ENCODE measurements around the gene GDPD5. TPM values are rescaled to one million over a fixed set of nuclear protein-coding genes. Genes with fewer than 3 reads are reported as not detected.

The GDPD5 gene
- total RNA-seq, 2 donors from 2014 or later: 3.0 to 8.6 TPM

GRCh38 chr11:75510723-75511019 is 15.1 kb downstream of the GDPD5 start:
- no peak overlapping the region for H3K27ac Mint-ChIP-seq

GRCh38 chr11:75510004-75510722 is 15.6 kb downstream of the GDPD5 start:
- Histone ChIP-seq H3K36me3 (ENCODE audit: control insufficient read depth, insufficient read depth, low read length) (no peaks in the 10 kb centered on the region), H3K4me3 (ENCODE audit: low read length) (no peak overlapping the region), H3K27me3 (ENCODE audit: control insufficient read depth, insufficient read depth, low read length, poor library complexity, severe bottlenecking) (no peaks in the 10 kb centered on the region), H3K4me1 (ENCODE audit: control insufficient read depth, insufficient read depth, low read length) (no peaks in the 10 kb centered on the region), H3K9ac (ENCODE audit: extremely low read depth, low read length, poor library complexity, severe bottlenecking) (no peak overlapping the region), H3K9me3 (ENCODE audit: control insufficient read depth, low read length) (no peaks in the 10 kb centered on the region), H3K27ac (ENCODE audit: low read depth, low read length) (no peak overlapping the region)
- DNase-seq: no peak
- Mint-ChIP-seq H3K4me1 (peaks cover 2% of the 10 kb centered on the region), H3K27me3 (ENCODE audit: insufficient read depth) (no peaks in the 10 kb centered on the region), H3K4me3 (no peak overlapping the region), H3K36me3 (ENCODE audit: low read depth) (no peaks in the 10 kb centered on the region), H3K27ac (no peak overlapping the region), H3K9me3 (no peaks in the 10 kb centered on the region)
- WGBS, 2 experiments (ENCODE audit: insufficient coverage in 1 of 2, insufficient read length in 1 of 2): 83% methylated on average over 3 to 9 of the region's 9 CpGs
- TF ChIP-seq CTCF (conservative IDR thresholded peaks at IDR 0.05): no peak

More at GRCh38 chr11:75510723-75511019, 15.1 kb downstream of the GDPD5 start:
- Histone ChIP-seq H3K36me3 (ENCODE audit: control insufficient read depth, insufficient read depth, low read length) (no peaks in the 10 kb centered on the region), H3K9ac (ENCODE audit: extremely low read depth, low read length, poor library complexity, severe bottlenecking) (no peak overlapping the region), H3K27me3 (ENCODE audit: control insufficient read depth, insufficient read depth, low read length, poor library complexity, severe bottlenecking) (no peaks in the 10 kb centered on the region), H3K27ac (ENCODE audit: low read depth, low read length) (no peak overlapping the region), H3K4me1 (ENCODE audit: control insufficient read depth, insufficient read depth, low read length) (no peaks in the 10 kb centered on the region), H3K9me3 (ENCODE audit: control insufficient read depth, low read length) (no peaks in the 10 kb centered on the region), H3K4me3 (ENCODE audit: low read length) (no peak overlapping the region)
- H3K9me3 Mint-ChIP-seq: no peaks in the 10 kb centered on the region
- DNase-seq: no peak
- no peaks in the 10 kb centered on the region for H3K27me3 Mint-ChIP-seq (ENCODE audit: insufficient read depth)
- WGBS, 2 experiments (ENCODE audit: insufficient coverage in 1 of 2, insufficient read length in 1 of 2): 80% methylated on average over 1 to 5 of the region's 5 CpGs
- H3K4me1 Mint-ChIP-seq: peaks cover 2% of the 10 kb centered on the region
- no peak for TF ChIP-seq CTCF (conservative IDR thresholded peaks at IDR 0.05)
- H3K4me3 Mint-ChIP-seq: no peak overlapping the region
- H3K36me3 Mint-ChIP-seq (ENCODE audit: low read depth): no peaks in the 10 kb centered on the region

- H3K4me3 ChIP-seq (ENCODE audit: low read length): no peak overlapping the region
- no peaks in the 10 kb centered on the region for H3K36me3 ChIP-seq (ENCODE audit: control insufficient read depth, insufficient read depth, low read length)
- H3K9me3 ChIP-seq (ENCODE audit: control insufficient read depth, low read length): no peaks in the 10 kb centered on the region
- peaks cover 2% of the 10 kb centered on the region for H3K4me1 Mint-ChIP-seq
- H3K36me3 Mint-ChIP-seq (ENCODE audit: low read depth): no peaks in the 10 kb centered on the region
- H3K27ac Mint-ChIP-seq: no peak overlapping the region
- 82 to 94% methylated on average over 3 to 5 of the region's 5 CpGs for WGBS, 2 experiments (ENCODE audit: insufficient coverage in 1 of 2, insufficient read length in 1 of 2)
- TF ChIP-seq CTCF (conservative IDR thresholded peaks at IDR 0.05): no peak
- no peak overlapping the region for H3K4me3 Mint-ChIP-seq
- H3K27me3 Mint-ChIP-seq (ENCODE audit: insufficient read depth): no peaks in the 10 kb centered on the region
- no peaks in the 10 kb centered on the region for H3K27me3 ChIP-seq (ENCODE audit: control insufficient read depth, insufficient read depth, low read length, poor library complexity, severe bottlenecking)
- H3K4me1 ChIP-seq (ENCODE audit: control insufficient read depth, insufficient read depth, low read length): no peaks in the 10 kb centered on the region
- no peaks in the 10 kb centered on the region for H3K9me3 Mint-ChIP-seq
- DNase-seq: no peak
- H3K27ac ChIP-seq (ENCODE audit: low read depth, low read length): no peak overlapping the region
- no peak overlapping the region for H3K9ac ChIP-seq (ENCODE audit: extremely low read depth, low read length, poor library complexity, severe bottlenecking)
Observed at GRCh38 chr11:75509020-75509720, 16.6 kb downstream of the GDPD5 start.
